Common myeloid progenitor, CD34-positive (primary cell): ENCODE measurements around the gene ARVCF.
A peak's percentile ranks its signal among the peaks of the same experiment; 100 is the strongest.

Source experiments
- CTCF ChIA-PET: fragments of 350-600 bp; sonication (Branson Sonifier 250); formaldehyde crosslinking; loops from one replicate; lab custom pipeline; 2021; ENCODE audit warnings: antibody characterized with exemption; lab: Charles Lee
- POLR2A ChIA-PET: fragments of 350-600 bp; sonication (Branson Sonifier 250); formaldehyde crosslinking; loops from one replicate; lab custom pipeline; 2021; ENCODE audit warnings: antibody characterized with exemption; lab: Charles Lee
- DNase-seq, 3 donors: peaks; one replicate each; pipeline versions ENCODE4 v3.0.0 to v3.0.0-alpha.2; 2013
- H3K27ac ChIP-seq, 2 experiments: 1 replicate in 1 of 2; 2 replicates in 1 of 2; pipeline ENCODE4 v1.7.0; 2013; ENCODE audit warnings: inconsistent platforms in 2 of 2, low read length in 2 of 2, mild to moderate bottlenecking in 2 of 2, low read depth in 1 of 2, moderate library complexity in 1 of 2; ENCODE audit not compliant: severe bottlenecking in 2 of 2, insufficient read depth in 1 of 2, poor library complexity in 1 of 2
- H3K27me3 ChIP-seq, 5 experiments: replicated peaks in 2 of 5; 1 replicate in 3 of 5; 2 replicates in 2 of 5; pipeline versions ENCODE4 v1.6.1 to v1.7.0; 2013; ENCODE audit warnings: low read length in 4 of 5, mild to moderate bottlenecking in 2 of 5, moderate library complexity in 2 of 5, inconsistent platforms in 1 of 5; ENCODE audit not compliant: insufficient read depth in 5 of 5, control insufficient read depth in 4 of 5
- H3K36me3 ChIP-seq, 4 experiments: 1 replicate in 2 of 4; 2 replicates in 2 of 4; pipeline versions ENCODE4 v1.6.1 to v1.7.0; 2013; ENCODE audit warnings: low read length in 3 of 4, control low read depth in 1 of 4, mild to moderate bottlenecking in 1 of 4; ENCODE audit not compliant: control insufficient read depth in 4 of 4, insufficient read depth in 4 of 4
- H3K4me1 ChIP-seq, 4 experiments: 1 replicate in 3 of 4; 2 replicates in 1 of 4; pipeline versions ENCODE4 v1.6.1 to v1.7.1; 2013; ENCODE audit warnings: low read length in 3 of 4, mild to moderate bottlenecking in 3 of 4, control low read depth in 1 of 4, inconsistent platforms in 1 of 4, moderate library complexity in 1 of 4; ENCODE audit not compliant: control insufficient read depth in 4 of 4, insufficient read depth in 4 of 4; ENCODE audit errors: control extremely low read depth in 1 of 4
- H3K4me3 ChIP-seq, 7 experiments: 1 replicate in 4 of 7; 2 replicates in 3 of 7; pipeline versions ENCODE4 v1.5.1 to v1.7.0; 2013; ENCODE audit warnings: mild to moderate bottlenecking in 7 of 7, low read length in 6 of 7, moderate library complexity in 6 of 7, inconsistent platforms in 2 of 7, low read depth in 2 of 7, control low read depth in 1 of 7; ENCODE audit not compliant: insufficient read depth in 4 of 7, control insufficient read depth in 1 of 7; ENCODE audit errors: extremely low read depth in 1 of 7
- H3K9me3 ChIP-seq, 5 experiments: 1 replicate in 4 of 5; 2 replicates in 1 of 5; pipeline versions ENCODE4 v1.6.1 to v1.7.1; 2013; ENCODE audit warnings: low read length in 4 of 5, mild to moderate bottlenecking in 2 of 5, inconsistent platforms in 1 of 5, low read depth in 1 of 5, moderate library complexity in 1 of 5; ENCODE audit not compliant: control insufficient read depth in 4 of 5, insufficient read depth in 2 of 5; ENCODE audit errors: control extremely low read depth in 1 of 5
- WGBS: methylation state at CpG from one replicate; pipeline ENCODE4 v1.1.5; 2013; ENCODE audit not compliant: insufficient coverage; 5-methylcytosine and 5-hydroxymethylcytosine counted together

ARVCF gene

DNA sequence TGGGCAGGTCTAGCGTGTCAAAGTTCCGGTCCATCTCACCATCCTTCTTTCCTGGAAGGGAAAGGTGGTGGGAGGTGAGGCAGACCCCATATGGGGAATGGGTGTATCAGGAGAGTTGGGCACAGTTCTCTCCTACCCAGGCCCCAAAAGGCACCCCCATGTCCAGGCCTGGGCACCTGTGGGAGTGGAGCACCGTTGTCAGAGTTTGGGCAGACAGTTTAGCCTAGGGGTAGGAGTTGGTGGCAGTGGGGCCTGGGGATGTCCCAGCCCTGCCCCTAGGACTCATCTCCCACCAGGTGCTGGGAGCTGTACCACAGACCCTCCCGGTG, 41.0 kb downstream of the ARVCF start:
- ChIA-PET POLR2A (interaction anchor here (0.6 to 1.9 kb wide), 4 partner anchors 11 to 38 kb away, joined by 3 to 8 read pairs (median 4); no protein-coding TSS in a partner anchor), CTCF (interaction anchor here (1.2 to 15.9 kb wide), 7 partner anchors 10 to 49 kb away, joined by 3 to 384 read pairs (median 6); no protein-coding TSS in a partner anchor)

DNA sequence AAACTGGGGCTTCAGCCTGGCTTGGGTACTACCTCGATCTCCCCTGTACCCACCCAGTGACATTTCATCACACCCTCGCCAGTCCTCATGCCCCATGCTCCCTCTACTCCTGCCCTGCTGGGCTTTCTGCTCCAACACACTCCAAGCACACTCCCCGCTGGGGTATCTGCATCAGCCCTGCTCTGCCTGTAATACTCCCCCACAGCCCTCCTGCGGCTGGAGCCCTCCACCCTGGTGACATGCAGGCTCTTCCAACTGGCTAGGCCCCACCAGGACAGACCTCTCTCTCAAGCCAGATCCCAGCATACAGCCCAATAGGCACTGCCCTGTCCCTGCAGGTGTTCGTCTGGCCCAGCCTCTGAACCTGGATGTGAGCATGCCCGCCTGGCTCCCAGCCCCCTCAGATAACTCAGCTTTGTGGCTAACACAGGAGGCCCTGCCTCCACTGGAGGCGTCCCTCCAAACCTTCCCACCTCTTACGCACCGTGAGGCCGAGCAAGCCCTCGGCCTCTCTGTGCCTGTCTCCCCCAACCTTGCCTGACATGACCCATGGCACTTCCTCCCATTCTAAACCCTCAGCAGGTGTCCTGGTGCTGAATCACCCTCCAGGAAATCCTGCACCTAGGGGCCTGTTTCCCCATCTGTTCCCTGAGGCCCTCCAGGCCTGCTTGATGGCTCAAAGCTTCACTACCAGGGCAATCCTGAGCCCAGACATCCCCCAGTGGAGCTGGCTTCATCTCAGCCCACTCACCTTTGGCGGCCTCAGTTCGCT, 41.5 kb downstream of the ARVCF start:
- H3K27me3 ChIP-seq = no peaks in the 10 kb centered on the region
- H3K4me1 ChIP-seq = peaks cover 0 to 63% (median 50%) of the 10 kb centered on the region in 4 experiments
- H3K36me3 ChIP-seq = peaks cover 0 to 46% (median 13%) of the 10 kb centered on the region in 4 experiments
- peak overlapping the region; percentile 77 to 85 for H3K27ac ChIP-seq
- CTCF ChIA-PET = interaction anchor here (1.2 to 15.9 kb wide), 7 partner anchors 10 to 49 kb away, joined by 3 to 384 read pairs (median 6); no protein-coding TSS in a partner anchor
- WGBS = 17% methylated on average over 11 of the region's 13 CpGs
- DNase-seq = peak; percentile 85 to 97 (median 96)
- peak overlapping the region in 4 of 7 experiments; percentile 2 to 39 (median 32) for H3K4me3 ChIP-seq
- no peaks in the 10 kb centered on the region for H3K9me3 ChIP-seq
- POLR2A ChIA-PET = interaction anchor here (0.6 to 1.9 kb wide), 6 partner anchors 11 to 43 kb away, joined by 3 to 8 read pairs (median 3); no protein-coding TSS in a partner anchor

More for the DNA sequence above, 41.0 kb downstream of the ARVCF start:
- no peaks in the 10 kb centered on the region for H3K27me3 ChIP-seq
- no peaks in the 10 kb centered on the region for H3K9me3 ChIP-seq
- peak overlapping the region in 2 of 7 experiments; percentile 26 to 34 for H3K4me3 ChIP-seq
- 44% methylated on average over 3 of the region's 4 CpGs for WGBS
- H3K36me3 ChIP-seq = peaks cover 0 to 49% (median 14%) of the 10 kb centered on the region in 4 experiments
- peak overlapping the region; percentile 53 to 85 for H3K27ac ChIP-seq
- DNase-seq = no peak
- peaks cover 0 to 61% (median 49%) of the 10 kb centered on the region in 4 experiments for H3K4me1 ChIP-seq

GRCh38 chr22:19974268-19974861, 42.3 kb downstream of the ARVCF start:
- H3K27ac ChIP-seq = peak overlapping the region; percentile 77 to 85
- 24% methylated on average over 6 of the region's 11 CpGs for WGBS
- peak overlapping the region in 1 of 7 experiments; percentile 39 for H3K4me3 ChIP-seq
- peaks cover 0 to 63% (median 50%) of the 10 kb centered on the region in 4 experiments for H3K4me1 ChIP-seq
- DNase-seq = peak; percentile 85 to 96 (median 94)
- no peaks in the 10 kb centered on the region for H3K27me3 ChIP-seq
- H3K9me3 ChIP-seq = no peaks in the 10 kb centered on the region
- peaks cover under 1 to 45% (median 14%) of the 10 kb centered on the region in 4 experiments for H3K36me3 ChIP-seq
- ChIA-PET POLR2A (interaction anchor here (0.8 to 1.9 kb wide), 4 partner anchors 27 to 44 kb away, joined by 3 to 8 read pairs (median 3); no protein-coding TSS in a partner anchor), CTCF (interaction anchor here (1.4 to 15.9 kb wide), 6 partner anchors 11 to 50 kb away, joined by 3 to 384 read pairs (median 8); no protein-coding TSS in a partner anchor)

DNA sequence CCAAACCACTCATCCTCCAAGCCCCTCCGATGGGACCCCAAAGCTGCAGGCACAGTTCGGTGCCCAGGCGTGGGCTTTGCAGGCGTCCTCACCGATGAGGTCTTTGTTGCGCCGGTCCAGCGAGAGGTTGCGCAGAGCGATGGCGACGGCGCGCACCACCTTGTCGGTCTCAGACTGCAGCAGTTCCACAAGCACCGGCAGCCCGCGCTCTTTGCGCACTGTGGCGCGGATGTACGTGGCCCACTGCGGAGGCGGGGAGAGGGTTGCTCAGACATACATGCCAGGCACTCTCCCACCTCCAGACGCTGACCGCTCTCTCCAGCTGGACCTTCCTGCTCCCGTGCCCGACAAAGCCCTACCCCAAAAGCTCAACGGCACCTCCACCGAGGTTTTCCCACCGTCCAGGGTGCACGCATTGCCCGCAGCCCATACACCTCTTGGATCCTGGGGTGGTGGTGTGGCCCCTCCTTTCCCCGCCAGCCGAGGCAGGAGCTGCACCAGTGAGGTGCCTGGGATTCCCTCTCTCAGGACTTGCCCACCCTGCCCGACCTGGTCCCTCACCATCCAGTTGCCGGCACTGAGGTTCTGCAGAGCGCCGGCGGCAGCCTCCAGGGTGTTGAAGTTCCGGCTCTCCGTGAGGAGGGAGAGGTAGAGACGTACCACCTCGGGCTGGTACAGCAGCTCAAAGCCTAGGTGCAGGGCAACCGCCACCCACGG, 42.9 kb downstream of the ARVCF start:
- Histone ChIP-seq H3K4me3 (no peak overlapping the region), H3K36me3 (peaks cover 3 to 44% (median 15%) of the 10 kb centered on the region in 4 experiments), H3K4me1 (peaks cover 0 to 63% (median 50%) of the 10 kb centered on the region in 4 experiments), H3K27ac (peak overlapping the region in 1 of 2 experiments; percentile 85), H3K9me3 (no peaks in the 10 kb centered on the region), H3K27me3 (no peaks in the 10 kb centered on the region)
- no peak for DNase-seq
- CTCF ChIA-PET = interaction anchor here (5.1 to 15.9 kb wide), 2 partner anchors 19 to 38 kb away, joined by 29 to 384 read pairs; no protein-coding TSS in a partner anchor
- 98% methylated on average over 38 of the region's 46 CpGs for WGBS
- POLR2A ChIA-PET = interaction anchor here (0.6 to 1.9 kb wide), 4 partner anchors 13 to 44 kb away, joined by 3 to 8 read pairs (median 3); no protein-coding TSS in a partner anchor

DNA sequence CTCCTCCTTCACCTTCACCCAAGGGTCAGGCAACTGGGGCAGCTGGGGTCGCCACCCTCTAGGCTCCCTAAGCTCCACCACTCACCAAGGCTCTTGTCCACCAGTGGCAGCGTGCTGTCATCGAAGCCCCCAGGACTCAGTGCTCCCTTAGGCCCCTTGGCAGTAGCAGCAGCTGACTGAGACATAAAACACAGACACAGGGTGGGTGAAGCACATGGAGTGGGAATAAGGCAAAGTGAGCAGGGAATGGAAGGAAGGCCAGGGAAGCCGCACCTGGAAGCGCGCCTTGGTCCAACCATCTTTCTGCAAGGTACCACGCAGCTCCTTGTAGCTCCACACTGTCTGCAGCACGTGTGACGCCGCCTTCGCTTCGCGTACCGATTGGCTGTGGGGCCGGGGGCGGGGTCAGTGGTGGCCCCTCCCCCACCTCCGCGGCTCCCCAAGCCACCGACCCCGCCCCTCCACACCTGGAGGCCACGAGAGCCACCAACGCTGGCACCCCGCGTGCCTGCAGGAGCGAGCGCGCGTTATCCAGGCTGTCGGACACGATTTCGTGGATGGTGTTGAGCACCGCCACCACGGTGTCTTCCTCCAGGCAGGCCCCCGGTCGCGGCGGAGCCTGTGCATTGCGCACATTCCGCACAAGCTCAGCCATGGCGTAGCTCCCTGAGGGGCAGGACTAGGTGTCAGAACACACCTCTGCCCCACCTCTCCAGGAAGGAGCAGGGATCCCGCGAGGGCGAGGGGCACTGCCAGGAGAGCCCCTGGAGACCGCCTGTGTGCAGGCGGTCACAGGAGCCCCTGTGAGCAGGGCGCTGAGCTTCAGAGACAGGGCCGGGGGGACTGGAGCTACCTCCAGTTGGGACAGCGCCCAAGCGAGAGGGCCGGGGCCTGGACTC, 43.7 kb downstream of the ARVCF start:
- ChIA-PET CTCF (interaction anchor here (0.7 to 15.9 kb wide), 6 partner anchors 9 to 54 kb away, joined by 3 to 384 read pairs (median 20); no protein-coding TSS in a partner anchor), POLR2A (interaction anchor here (0.6 to 4.9 kb wide), 2 partner anchors 14 to 41 kb away, joined by 3 to 33 read pairs; no protein-coding TSS in a partner anchor)
- Histone ChIP-seq H3K27me3 (no peaks in the 10 kb centered on the region), H3K4me1 (peaks cover 0 to 63% (median 50%) of the 10 kb centered on the region in 4 experiments), H3K9me3 (no peaks in the 10 kb centered on the region), H3K36me3 (peaks cover 7 to 45% (median 21%) of the 10 kb centered on the region in 4 experiments), H3K27ac (no peak overlapping the region), H3K4me3 (no peak overlapping the region)
- WGBS = 97% methylated on average over 30 of the region's 50 CpGs
- no peak for DNase-seq
